Subcutaneous adipose tissue (tissue), 4 donors: ENCODE measurements around the gene INPP5A. TPM values are rescaled to one million over a fixed set of nuclear protein-coding genes. Genes with fewer than 3 reads are reported as not detected.

Experiments
- total RNA-seq, 4 donors: library from RNA; depleted of rRNA; stranded (reverse); fragments of >200 nt; gene quantifications; one replicate each; pipeline ENCODE4 v1.1.0, GENCODE V29; 2016
- TF ChIP-seq, protein P1 (sequence below): fragments of 450-650 bp; IDR thresholded peaks from one replicate; pipeline ENCODE4 v1.5.1; 2016; ENCODE audit warnings: low read depth, mild to moderate bottlenecking, control low read depth, antibody characterized with exemption, moderate library complexity

INPP5A gene
- total RNA-seq, 4 donors from 2014 or later = 23.1 to 34.1 (median 31.6) TPM

GRCh38 chr10:132609211-132609610 is 71.6 kb downstream of the INPP5A start:
- TF ChIP-seq, protein P1, sequence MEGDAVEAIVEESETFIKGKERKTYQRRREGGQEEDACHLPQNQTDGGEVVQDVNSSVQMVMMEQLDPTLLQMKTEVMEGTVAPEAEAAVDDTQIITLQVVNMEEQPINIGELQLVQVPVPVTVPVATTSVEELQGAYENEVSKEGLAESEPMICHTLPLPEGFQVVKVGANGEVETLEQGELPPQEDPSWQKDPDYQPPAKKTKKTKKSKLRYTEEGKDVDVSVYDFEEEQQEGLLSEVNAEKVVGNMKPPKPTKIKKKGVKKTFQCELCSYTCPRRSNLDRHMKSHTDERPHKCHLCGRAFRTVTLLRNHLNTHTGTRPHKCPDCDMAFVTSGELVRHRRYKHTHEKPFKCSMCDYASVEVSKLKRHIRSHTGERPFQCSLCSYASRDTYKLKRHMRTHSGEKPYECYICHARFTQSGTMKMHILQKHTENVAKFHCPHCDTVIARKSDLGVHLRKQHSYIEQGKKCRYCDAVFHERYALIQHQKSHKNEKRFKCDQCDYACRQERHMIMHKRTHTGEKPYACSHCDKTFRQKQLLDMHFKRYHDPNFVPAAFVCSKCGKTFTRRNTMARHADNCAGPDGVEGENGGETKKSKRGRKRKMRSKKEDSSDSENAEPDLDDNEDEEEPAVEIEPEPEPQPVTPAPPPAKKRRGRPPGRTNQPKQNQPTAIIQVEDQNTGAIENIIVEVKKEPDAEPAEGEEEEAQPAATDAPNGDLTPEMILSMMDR = no peak

DNA sequence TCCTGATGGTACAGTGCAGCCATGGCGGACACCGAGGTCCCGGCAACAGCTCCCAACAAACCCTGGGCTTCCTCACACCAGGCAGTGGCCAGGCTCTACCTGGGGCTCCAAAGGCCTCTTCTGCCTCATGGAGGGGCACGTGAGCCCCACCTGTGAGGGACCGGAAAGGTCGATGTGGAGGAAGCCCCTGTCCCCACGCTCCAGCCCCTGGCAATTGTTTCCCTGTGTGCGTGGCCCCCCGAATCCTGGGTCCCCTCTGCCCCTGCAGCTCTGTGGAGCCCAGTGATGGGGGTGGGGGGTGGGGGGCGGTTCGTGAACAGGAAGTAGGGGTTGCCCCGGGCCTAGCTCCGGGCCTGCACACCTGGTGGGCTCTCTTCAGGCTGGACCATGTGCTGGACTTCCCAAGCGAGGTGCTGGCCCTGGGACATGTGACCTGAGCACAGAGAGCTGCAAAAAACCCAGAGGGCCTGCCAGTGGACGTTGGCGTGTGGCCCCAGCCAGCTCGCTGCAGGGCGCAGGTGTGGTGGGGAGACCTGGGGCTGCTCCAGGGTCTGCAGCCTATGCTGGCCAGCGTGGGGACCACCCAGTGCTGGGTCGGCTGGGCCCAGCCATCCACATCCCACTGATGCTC is 72.6 kb downstream of the INPP5A start:
- TF ChIP-seq, protein P1 = no peak

GRCh38 chr10:132611026-132611910 is 73.7 kb downstream of the INPP5A start:
- TF ChIP-seq, protein P1 = no peak

- TF ChIP-seq, protein P1 = no peak
Measured at GRCh38 chr10:132611986-132612385, 74.4 kb downstream of the INPP5A start.

DNA sequence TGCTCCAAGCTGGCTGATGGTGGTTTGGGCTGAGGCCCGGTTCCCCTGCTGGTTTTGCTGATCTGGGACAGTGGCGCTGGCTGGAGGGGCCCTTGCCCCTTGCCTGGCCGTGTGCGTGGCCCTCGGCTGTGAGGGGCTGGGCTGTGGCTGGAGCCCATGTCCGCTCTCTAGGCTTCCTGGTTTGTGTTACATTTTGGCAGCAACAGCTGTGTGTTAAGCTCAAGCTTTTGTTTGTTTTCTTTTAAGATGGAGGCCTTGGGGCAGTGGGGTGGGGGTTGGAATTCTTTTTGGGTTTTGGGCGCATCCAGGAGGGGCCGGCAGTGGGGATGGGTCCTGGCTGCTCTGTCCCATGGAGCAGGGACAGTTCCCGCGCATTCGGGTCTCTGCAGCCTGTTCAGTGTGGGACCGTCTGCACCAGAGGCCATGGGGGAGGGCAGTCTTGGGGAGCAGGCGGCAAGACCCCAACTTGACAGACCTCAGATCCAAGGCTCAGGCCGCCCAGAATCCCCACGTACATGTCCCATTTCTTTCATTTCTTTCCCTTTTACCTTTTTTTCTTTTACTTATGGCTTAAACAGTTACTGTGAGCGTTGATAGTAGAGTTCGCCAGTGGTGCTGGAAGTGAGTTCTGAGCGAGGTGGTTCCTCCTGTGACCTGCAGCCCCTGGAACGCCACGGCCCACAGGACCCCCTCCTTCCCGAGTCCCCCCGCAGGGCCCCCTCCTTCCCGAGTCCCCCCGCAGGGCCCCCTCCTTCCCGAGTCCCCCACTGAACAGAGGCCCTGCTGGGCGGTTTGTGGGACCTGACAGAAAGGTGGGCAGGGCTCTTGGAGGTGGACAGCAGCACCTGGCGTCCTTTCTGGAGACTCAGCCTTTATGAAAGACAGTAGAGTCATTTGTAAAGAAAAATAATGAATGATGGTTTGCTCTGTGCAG is 75.3 kb downstream of the INPP5A start:
- TF ChIP-seq, protein P1 = no peak

DNA sequence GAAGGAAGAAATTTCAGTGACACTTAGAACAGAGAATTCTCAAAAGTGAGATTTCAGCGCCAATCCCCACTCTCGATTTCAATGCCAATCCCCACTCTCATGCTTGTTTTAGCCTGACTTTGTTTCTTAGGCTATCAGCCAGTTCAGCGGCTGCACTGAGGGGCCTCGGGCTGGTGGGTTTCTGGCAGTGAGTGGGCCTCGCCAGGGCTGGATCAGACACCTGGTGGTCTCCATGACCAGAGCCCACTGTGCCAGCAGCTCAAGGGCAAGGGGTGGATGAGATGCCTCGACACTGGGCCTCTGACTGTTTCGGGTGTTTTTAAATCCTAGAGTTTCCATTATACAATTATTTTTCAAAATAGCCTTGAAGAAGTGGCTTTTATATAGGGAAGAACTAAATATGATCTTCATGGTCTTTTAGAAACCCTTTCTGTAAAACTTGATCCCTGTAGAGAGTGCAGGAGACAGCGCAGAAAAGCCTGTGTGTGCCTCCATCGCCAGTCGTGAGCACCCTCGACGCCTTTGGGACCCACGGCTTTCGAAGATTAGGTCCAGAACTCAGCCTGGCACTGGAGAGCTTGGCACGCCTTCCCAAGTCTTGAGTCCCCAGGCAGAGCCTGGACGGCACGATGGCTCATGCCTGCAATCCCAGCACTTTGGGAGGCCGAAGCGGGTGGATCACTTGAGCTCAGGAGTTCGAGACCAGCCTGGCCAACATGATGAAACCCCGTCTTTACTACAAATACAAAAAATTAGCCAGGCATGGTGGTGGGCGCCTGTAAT is 76.2 kb downstream of the INPP5A start:
- TF ChIP-seq, protein P1 = no peak
